ENCODE measurements around the gene KCNH8.

DNA sequence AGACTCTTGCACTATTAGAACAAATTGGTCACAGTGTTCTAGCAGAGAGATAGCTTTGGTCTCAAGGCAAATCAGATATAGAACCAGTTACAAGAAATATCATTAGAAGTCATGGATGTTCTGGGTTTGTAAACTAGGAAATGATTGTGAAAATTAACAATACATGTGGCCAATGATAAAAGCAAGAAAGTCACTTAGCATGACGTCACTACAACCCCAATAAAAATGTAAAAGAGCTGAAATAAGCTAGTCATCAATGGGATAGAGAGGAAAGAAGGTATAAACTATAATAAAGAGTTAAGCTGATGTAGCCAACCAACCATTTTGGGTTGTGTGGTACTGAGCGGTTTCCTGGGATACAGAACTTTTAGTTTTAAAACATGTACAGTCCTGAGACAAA lies 32.1 kb upstream of the KCNH8 start:
- TF ChIP-seq, protein P1, sequence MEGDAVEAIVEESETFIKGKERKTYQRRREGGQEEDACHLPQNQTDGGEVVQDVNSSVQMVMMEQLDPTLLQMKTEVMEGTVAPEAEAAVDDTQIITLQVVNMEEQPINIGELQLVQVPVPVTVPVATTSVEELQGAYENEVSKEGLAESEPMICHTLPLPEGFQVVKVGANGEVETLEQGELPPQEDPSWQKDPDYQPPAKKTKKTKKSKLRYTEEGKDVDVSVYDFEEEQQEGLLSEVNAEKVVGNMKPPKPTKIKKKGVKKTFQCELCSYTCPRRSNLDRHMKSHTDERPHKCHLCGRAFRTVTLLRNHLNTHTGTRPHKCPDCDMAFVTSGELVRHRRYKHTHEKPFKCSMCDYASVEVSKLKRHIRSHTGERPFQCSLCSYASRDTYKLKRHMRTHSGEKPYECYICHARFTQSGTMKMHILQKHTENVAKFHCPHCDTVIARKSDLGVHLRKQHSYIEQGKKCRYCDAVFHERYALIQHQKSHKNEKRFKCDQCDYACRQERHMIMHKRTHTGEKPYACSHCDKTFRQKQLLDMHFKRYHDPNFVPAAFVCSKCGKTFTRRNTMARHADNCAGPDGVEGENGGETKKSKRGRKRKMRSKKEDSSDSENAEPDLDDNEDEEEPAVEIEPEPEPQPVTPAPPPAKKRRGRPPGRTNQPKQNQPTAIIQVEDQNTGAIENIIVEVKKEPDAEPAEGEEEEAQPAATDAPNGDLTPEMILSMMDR (IDR thresholded peaks at IDR 0.05; ENCODE audit: low read depth, low read length, poor library complexity, severe bottlenecking): no peak
- no peak for TF ChIP-seq EZH2phosphoT487 (IDR thresholded peaks at IDR 0.05; ENCODE audit: borderline replicate concordance, low read length)

Data from DOHH2 (cell line).